ENCODE results near the gene JSRP1.

Gene JSRP1

GRCh38 chr19:2252055-2252796 lies 4.0 kb downstream of the JSRP1 start:
- Histone ChIP-seq H3K27ac (no peak overlapping the region), H3K27me3 (replicated peaks) (peaks cover 39% of the 10 kb centered on the region), H3K4me3 (ENCODE audit: low read depth, low read length) (no peak overlapping the region), H3K36me3 (replicated peaks) (peaks cover 9% of the 10 kb centered on the region)
- in situ Hi-C loops (cut with HindIII; ENCODE audit: low pct_ligation_motif_present, low sequenced_read_pairs) = no loop called here
- DNase-seq = no peak
- TF ChIP-seq CTCF (IDR thresholded peaks at IDR 0.05; ENCODE audit: low read depth, low read length, missing control alignments) = no peak

GRCh38 chr19:2251106-2252054 lies 4.8 kb downstream of the JSRP1 start:
- TF ChIP-seq CTCF (IDR thresholded peaks at IDR 0.05; ENCODE audit: low read depth, low read length, missing control alignments) = no peak
- in situ Hi-C loops (cut with HindIII; ENCODE audit: low pct_ligation_motif_present, low sequenced_read_pairs) = no loop called here

GRCh38 chr19:2250766-2251105 lies 5.5 kb downstream of the JSRP1 start:
- H3K4me3 ChIP-seq (ENCODE audit: low read depth, low read length) = no peak overlapping the region
- peaks cover 39% of the 10 kb centered on the region for H3K27me3 ChIP-seq (replicated peaks)
- no peak for TF ChIP-seq CTCF (IDR thresholded peaks at IDR 0.05; ENCODE audit: low read depth, low read length, missing control alignments)
- H3K36me3 ChIP-seq (replicated peaks) = peaks cover 24% of the 10 kb centered on the region
- no peak overlapping the region for H3K27ac ChIP-seq
- in situ Hi-C loops (cut with HindIII; ENCODE audit: low pct_ligation_motif_present, low sequenced_read_pairs) = no loop called here
- DNase-seq = no peak

More at GRCh38 chr19:2251106-2252054, 4.8 kb downstream of the JSRP1 start:
- no peak overlapping the region for H3K27ac ChIP-seq
- H3K4me3 ChIP-seq (ENCODE audit: low read depth, low read length) = no peak overlapping the region
- no peak for DNase-seq
- H3K36me3 ChIP-seq (replicated peaks) = peaks cover 18% of the 10 kb centered on the region
- peaks cover 39% of the 10 kb centered on the region for H3K27me3 ChIP-seq (replicated peaks)

- H3K27ac ChIP-seq = no peak overlapping the region
- no peak for DNase-seq
- peaks cover 39% of the 10 kb centered on the region for H3K27me3 ChIP-seq (replicated peaks)
- H3K36me3 ChIP-seq (replicated peaks) = peaks cover 30% of the 10 kb centered on the region
- no peak overlapping the region for H3K4me3 ChIP-seq (ENCODE audit: low read depth, low read length)
- in situ Hi-C loops (cut with HindIII; ENCODE audit: low pct_ligation_motif_present, low sequenced_read_pairs) = no loop called here
- TF ChIP-seq CTCF (IDR thresholded peaks at IDR 0.05; ENCODE audit: low read depth, low read length, missing control alignments) = no peak
These were observed 6.1 kb downstream of the JSRP1 start for GRCh38 chr19:2249880-2250765.

GRCh38 chr19:2249010-2249866 lies 7.0 kb downstream of the JSRP1 start, which contains the start of gene AMH:
TSS of gene AMH (plus strand) at chr19:2249323. CDS start at chr19:2249333, 10 bp downstream.
- Histone ChIP-seq H3K27me3 (replicated peaks) (peaks cover 39% of the 10 kb centered on the region), H3K4me3 (ENCODE audit: low read depth, low read length) (no peak within 1 kb of the TSS), H3K36me3 (replicated peaks) (peaks cover 39% of the 10 kb centered on the region), H3K27ac (no peak within 1 kb of the TSS)
- no peak for DNase-seq
- in situ Hi-C loops (cut with HindIII; ENCODE audit: low pct_ligation_motif_present, low sequenced_read_pairs) = no loop called here
- no peak for TF ChIP-seq CTCF (IDR thresholded peaks at IDR 0.05; ENCODE audit: low read depth, low read length, missing control alignments)
